Karpas-422 (cell line): ENCODE measurements around the gene DNAH17. TPM values are rescaled to one million over a fixed set of nuclear protein-coding genes. Genes with fewer than 3 reads are reported as not detected.

Experiments used
- DNase-seq: peaks from one replicate; pipeline ENCODE4 v3.0.0-alpha.2; 2015
- H2AFZ ChIP-seq: fragments of 200-600 bp; sonication (generic); 2 replicates; pipeline ENCODE4 v1.6.1; 2014; ENCODE audit warnings: antibody characterized with exemption, low read length, mixed read lengths
- H3K27ac ChIP-seq: fragments of 200-600 bp; sonication (generic); 2 replicates; pipeline ENCODE4 v1.5.1; 2014; ENCODE audit warnings: mild to moderate bottlenecking, low read length, moderate library complexity
- H3K27me3 ChIP-seq: fragments of 200-600 bp; sonication (generic); 2 replicates; pipeline ENCODE4 v1.6.1; 2014; ENCODE audit warnings: low read length, mixed read lengths
- H3K36me3 ChIP-seq: fragments of 200-600 bp; sonication (generic); 2 replicates; pipeline ENCODE4 v1.6.1; 2014; ENCODE audit warnings: low read length, mixed read lengths; ENCODE audit not compliant: insufficient read depth
- H3K4me1 ChIP-seq: fragments of 200-600 bp; sonication (generic); 2 replicates; pipeline ENCODE4 v1.6.1; 2014; ENCODE audit warnings: mild to moderate bottlenecking, low read length, mixed read lengths
- H3K4me2 ChIP-seq: fragments of 200-600 bp; sonication (generic); 2 replicates; pipeline ENCODE4 v1.6.1; 2014; ENCODE audit warnings: low read length, low read depth, mild to moderate bottlenecking; ENCODE audit not compliant: poor library complexity, severe bottlenecking
- H3K4me3 ChIP-seq: fragments of 200-600 bp; sonication (generic); 2 replicates; pipeline ENCODE4 v1.5.1; 2014; ENCODE audit warnings: mild to moderate bottlenecking, antibody characterized with exemption, low read length, mixed read lengths
- H3K79me2 ChIP-seq: fragments of 200-600 bp; sonication (generic); 2 replicates; pipeline ENCODE4 v1.6.1; 2014; ENCODE audit warnings: mild to moderate bottlenecking, low read length, mixed read lengths
- H3K9ac ChIP-seq: fragments of 200-600 bp; sonication (generic); 2 replicates; pipeline ENCODE4 v1.6.0; 2014; ENCODE audit warnings: low read length
- H3K9me2 ChIP-seq: fragments of 200-600 bp; sonication (generic), shearing (Covaris generic); replicated peaks from 2 replicates; pipeline ENCODE4 v1.6.0; 2014; ENCODE audit warnings: mild to moderate bottlenecking, low read length, moderate library complexity; ENCODE audit not compliant: insufficient read depth
- H3K9me3 ChIP-seq: fragments of 300-700, 200-600 bp; sonication (generic); 2 replicates; pipeline ENCODE4 v1.6.1; 2014; ENCODE audit warnings: low read length, mixed read lengths
- H4K20me1 ChIP-seq: fragments of 200-600 bp; sonication (generic); 2 replicates; pipeline ENCODE4 v1.6.1; 2014; ENCODE audit warnings: mild to moderate bottlenecking, antibody characterized with exemption, low read length, low read depth; ENCODE audit not compliant: insufficient read depth
- total RNA-seq: library from RNA; depleted of rRNA; stranded (reverse); fragments of >200 nt; shearing (Covaris generic); gene quantifications from 2 replicates; pipeline ENCODE4 v1.2.3, GENCODE V29; 2014; ENCODE audit warnings: low replicate concordance

The DNAH17 gene
- total RNA-seq, 1 experiment from 2014 or later: not detected

- peak; percentile 92 for DNase-seq
- no peaks in the 10 kb centered on the region for H3K36me3 ChIP-seq
- no peaks in the 10 kb centered on the region for H3K9me3 ChIP-seq
- H3K9ac ChIP-seq: peak within 1 kb of the TSS; percentile 94
- H3K27me3 ChIP-seq: no peaks in the 10 kb centered on the region
- H2AFZ ChIP-seq: peak within 1 kb of the TSS; percentile 99
- H3K4me3 ChIP-seq: peak within 1 kb of the TSS; percentile 97
- H3K9me2 ChIP-seq: no peaks in the 10 kb centered on the region
- peaks cover 13% of the 10 kb centered on the region for H4K20me1 ChIP-seq
- peaks cover 44% of the 10 kb centered on the region for H3K4me1 ChIP-seq
- no peak within 1 kb of the TSS; the same call in 1 of the 2 replicates for H3K27ac ChIP-seq
- peak within 1 kb of the TSS; percentile 99 for H3K4me2 ChIP-seq
- H3K79me2 ChIP-seq: peaks cover 50% of the 10 kb centered on the region
Observed at GRCh38 chr17:78378225-78379130, 198.7 kb downstream of the DNAH17 start, which contains the start of gene PGS1. TSS of gene PGS1 (plus strand) at chr17:78378649. CDS start at chr17:78378666, 17 bp downstream.

GRCh38 chr17:78377858-78378224, 199.4 kb downstream of the DNAH17 start:
- H3K9me3 ChIP-seq: no peaks in the 10 kb centered on the region
- H3K4me2 ChIP-seq: peak overlapping the region; percentile 99
- H2AFZ ChIP-seq: peak overlapping the region; percentile 99
- no peaks in the 10 kb centered on the region for H3K27me3 ChIP-seq
- H3K4me3 ChIP-seq: peak overlapping the region; percentile 97
- peaks cover 13% of the 10 kb centered on the region for H4K20me1 ChIP-seq
- no peak for DNase-seq
- H3K9ac ChIP-seq: peak overlapping the region; percentile 94
- H3K9me2 ChIP-seq: no peaks in the 10 kb centered on the region
- H3K4me1 ChIP-seq: peaks cover 38% of the 10 kb centered on the region
- H3K36me3 ChIP-seq: no peaks in the 10 kb centered on the region
- H3K79me2 ChIP-seq: peaks cover 43% of the 10 kb centered on the region
- no peak overlapping the region for H3K27ac ChIP-seq

GRCh38 chr17:78376161-78376560, 201.0 kb downstream of the DNAH17 start:
- peaks cover 27% of the 10 kb centered on the region for H3K79me2 ChIP-seq
- H3K9me2 ChIP-seq: no peaks in the 10 kb centered on the region
- no peak overlapping the region for H3K9ac ChIP-seq
- no peak overlapping the region for H3K4me3 ChIP-seq
- peaks cover 23% of the 10 kb centered on the region for H3K4me1 ChIP-seq
- H3K4me2 ChIP-seq: no peak overlapping the region
- no peaks in the 10 kb centered on the region for H3K27me3 ChIP-seq
- no peak overlapping the region for H2AFZ ChIP-seq
- DNase-seq: no peak
- H3K36me3 ChIP-seq: no peaks in the 10 kb centered on the region
- no peak overlapping the region for H3K27ac ChIP-seq
- H4K20me1 ChIP-seq: peaks cover 8% of the 10 kb centered on the region
- no peaks in the 10 kb centered on the region for H3K9me3 ChIP-seq

- Histone ChIP-seq H3K36me3 (no peaks in the 10 kb centered on the region), H3K9ac (no peak overlapping the region), H3K9me2 (no peaks in the 10 kb centered on the region), H3K27me3 (no peaks in the 10 kb centered on the region), H3K4me3 (no peak overlapping the region), H4K20me1 (peaks cover 7% of the 10 kb centered on the region; the same call in 1 of the 2 replicates), H3K4me2 (no peak overlapping the region), H3K9me3 (no peaks in the 10 kb centered on the region), H3K79me2 (peaks cover 21% of the 10 kb centered on the region), H3K4me1 (peaks cover 20% of the 10 kb centered on the region), H2AFZ (no peak overlapping the region), H3K27ac (no peak overlapping the region)
- no peak for DNase-seq
Observed at GRCh38 chr17:78375401-78376151, 201.6 kb downstream of the DNAH17 start.

- no peak overlapping the region for H3K4me2 ChIP-seq
- H4K20me1 ChIP-seq: peaks cover 7% of the 10 kb centered on the region; the same call in 1 of the 2 replicates
- H2AFZ ChIP-seq: no peak overlapping the region
- no peaks in the 10 kb centered on the region for H3K27me3 ChIP-seq
- no peaks in the 10 kb centered on the region for H3K9me2 ChIP-seq
- no peak overlapping the region for H3K27ac ChIP-seq
- H3K36me3 ChIP-seq: no peaks in the 10 kb centered on the region
- peaks cover 13% of the 10 kb centered on the region for H3K79me2 ChIP-seq
- no peak overlapping the region for H3K4me3 ChIP-seq
- H3K9ac ChIP-seq: no peak overlapping the region
- DNase-seq: no peak
- H3K9me3 ChIP-seq: no peaks in the 10 kb centered on the region
- peaks cover 12% of the 10 kb centered on the region for H3K4me1 ChIP-seq
Observed at GRCh38 chr17:78374631-78375274, 202.4 kb downstream of the DNAH17 start.

- no peak overlapping the region for H3K4me2 ChIP-seq
- DNase-seq: no peak
- H3K9me3 ChIP-seq: no peaks in the 10 kb centered on the region
- H3K27ac ChIP-seq: no peak overlapping the region
- no peak overlapping the region for H2AFZ ChIP-seq
- H3K36me3 ChIP-seq: no peaks in the 10 kb centered on the region
- peaks cover 7% of the 10 kb centered on the region for H3K79me2 ChIP-seq
- no peak overlapping the region for H3K9ac ChIP-seq
- H3K9me2 ChIP-seq: no peaks in the 10 kb centered on the region
- H3K27me3 ChIP-seq: no peaks in the 10 kb centered on the region
- H4K20me1 ChIP-seq: peaks cover 4% of the 10 kb centered on the region; the same call in 1 of the 2 replicates
- peaks cover 6% of the 10 kb centered on the region for H3K4me1 ChIP-seq
- H3K4me3 ChIP-seq: no peak overlapping the region
Observed at GRCh38 chr17:78374189-78374588, 203.0 kb downstream of the DNAH17 start.
